HepG2 (cell line): Measurements from ENCODE around the gene ODAD4. TPM values are rescaled to one million over a fixed set of nuclear protein-coding genes. Genes with fewer than 3 reads are reported as not detected.

Source experiments
- ATAC-seq: fragments of 200-7000 bp; cut with Tn5 transposase; 3 replicates; pipeline ENCODE4 v1.9.1; 2020; ENCODE audit warnings: mild to moderate bottlenecking, moderate library complexity
- BruUV-seq: library from RNA; stranded (reverse); fragments of 400-500 nt; replicated peaks from 2 replicates; lab custom pipeline; 2021; lab: Mats Ljungman, UMichigan
- CTCF ChIA-PET: fragments of 300-600 bp; formaldehyde crosslinking; extraction: SDS; loops from one replicate; lab custom pipeline; 2021; ENCODE audit warnings: low total read pairs, inconsistent platforms, low intra/inter-chr PET ratio; lab: Yijun Ruan, JAX
- POLR2A ChIA-PET: fragments of 350-600 bp; sonication (Branson Sonifier 250); formaldehyde crosslinking; loops from one replicate; lab custom pipeline; 2020; ENCODE audit warnings: antibody characterized with exemption, inconsistent platforms; lab: Yijun Ruan, JAX
- DNase-seq: peaks from one replicate; pipeline ENCODE4 v3.0.0-alpha.2; 2015; ENCODE audit warnings: low spot score
- FAIRE-seq: peaks from 3 replicates; lab custom pipeline; 2011; peaks lifted over from hg19 to GRCh38; lab: Jason Lieb, UNC
- H2AFZ ChIP-seq: one replicate; pipeline ENCODE4 v1.6.1; 2011; ENCODE audit warnings: low read length, inconsistent platforms
- H3K27ac ChIP-seq: fragments of 300-600 bp; 3 replicates; pipeline ENCODE4 v1.8.0; 2011; ENCODE audit warnings: mixed run types, mild to moderate bottlenecking, mixed read lengths, low read length, inconsistent platforms; ENCODE audit not compliant: insufficient read depth; ENCODE audit errors: extremely low read length
- H3K27me3 ChIP-seq, 2 experiments: fragments of 200-600 bp in 1 of 2; 2 replicates in 1 of 2; 3 replicates in 1 of 2; pipeline versions ENCODE4 v1.6.0 to v1.8.0; 2011; ENCODE audit warnings: low read length in 2 of 2, mild to moderate bottlenecking in 2 of 2, moderate library complexity in 2 of 2, inconsistent platforms in 1 of 2; ENCODE audit not compliant: insufficient read depth in 2 of 2, control insufficient read depth in 1 of 2
- H3K36me3 ChIP-seq, 2 experiments: fragments of 200-600 bp in 1 of 2; replicated peaks in 1 of 2; 2 replicates in 1 of 2; 3 replicates in 1 of 2; pipeline versions ENCODE4 v1.5.1 to v1.8.0; 2011; ENCODE audit warnings: low read length in 2 of 2, inconsistent platforms in 1 of 2; ENCODE audit not compliant: insufficient read depth in 2 of 2, control insufficient read depth in 1 of 2
- H3K4me1 ChIP-seq: 2 replicates; pipeline ENCODE4 v1.5.1; 2012; ENCODE audit warnings: low read length, inconsistent platforms; ENCODE audit not compliant: insufficient read depth
- H3K4me2 ChIP-seq: 2 replicates; pipeline ENCODE4 v1.6.0; 2011; ENCODE audit warnings: low read depth, low read length, inconsistent platforms
- H3K4me3 ChIP-seq, 3 experiments: fragments of 200-600 bp in 1 of 3; sonication (generic), shearing (Covaris generic) in 1 of 3; replicated peaks in 1 of 3; 2 replicates each; pipeline ENCODE4 v1.5.1; 2011 to 2016; ENCODE audit warnings: low read length in 3 of 3, inconsistent platforms in 2 of 3, low read depth in 2 of 3, mild to moderate bottlenecking in 2 of 3, control low read depth in 1 of 3, mixed read lengths in 1 of 3; ENCODE audit not compliant: insufficient read depth in 1 of 3
- H3K79me2 ChIP-seq: one replicate; pipeline ENCODE4 v1.6.1; 2011; ENCODE audit warnings: low read length, inconsistent platforms; ENCODE audit not compliant: insufficient read depth
- H3K9ac ChIP-seq: 2 replicates; pipeline ENCODE4 v1.6.0; 2011; ENCODE audit warnings: mild to moderate bottlenecking, low read depth, low read length, inconsistent platforms; ENCODE audit not compliant: insufficient read depth
- H3K9me3 ChIP-seq: 2 replicates; pipeline ENCODE4 v1.5.1; 2012; ENCODE audit warnings: mild to moderate bottlenecking, low read length
- H4K20me1 ChIP-seq: 2 replicates; pipeline ENCODE4 v1.6.0; 2011; ENCODE audit warnings: inconsistent platforms, mild to moderate bottlenecking, low read length, moderate library complexity; ENCODE audit not compliant: insufficient read depth
- AGO2 ChIP-seq: fragments of 200-400 bp; formaldehyde crosslinking; optimal IDR thresholded peaks from 2 replicates; pipeline ENCODE3; 2017; ENCODE audit warnings: mild to moderate bottlenecking, low read depth, low read length, moderate library complexity
- ATF5 ChIP-seq: sonication (generic); formaldehyde crosslinking; IDR thresholded peaks from 2 replicates; pipeline ENCODE4 v1.4.0; 2020; ENCODE audit warnings: mild to moderate bottlenecking, low read depth, missing genetic modification reagents
- CENPT ChIP-seq: sonication (generic); formaldehyde crosslinking; IDR thresholded peaks from 2 replicates; pipeline ENCODE4 v1.8.0; 2022; ENCODE audit warnings: low read depth, mild to moderate bottlenecking, moderate library complexity, missing genetic modification reagents
- DDIT3 ChIP-seq: sonication (generic); formaldehyde crosslinking; IDR thresholded peaks from 2 replicates; pipeline ENCODE4 v1.4.0; 2020; ENCODE audit warnings: mild to moderate bottlenecking, missing genetic modification reagents
- E2F5 ChIP-seq: sonication (generic); formaldehyde crosslinking; conservative IDR thresholded peaks from 2 replicates; pipeline ENCODE4 v1.4.0; 2020; ENCODE audit warnings: missing genetic modification reagents
- ETV6 ChIP-seq: sonication (generic); formaldehyde crosslinking; conservative IDR thresholded peaks from 2 replicates; pipeline ENCODE4 v1.4.0; 2020; ENCODE audit warnings: missing genetic modification reagents
- MED8 ChIP-seq: sonication (generic); formaldehyde crosslinking; IDR thresholded peaks from 2 replicates; pipeline ENCODE4 v1.8.1; 2023; ENCODE audit warnings: mild to moderate bottlenecking, missing genetic modification reagents; ENCODE audit not compliant: insufficient replicate concordance
- NFKB2 ChIP-seq: sonication (generic); formaldehyde crosslinking; IDR thresholded peaks from 2 replicates; pipeline ENCODE4 v1.4.0; 2020; ENCODE audit warnings: missing genetic modification reagents, borderline replicate concordance
- PCBP2 ChIP-seq: fragments of 200-400 bp; formaldehyde crosslinking; optimal IDR thresholded peaks from 2 replicates; pipeline ENCODE3; 2018; ENCODE audit warnings: low read length, low read depth; ENCODE audit not compliant: poor library complexity, severe bottlenecking
- PHF20 ChIP-seq: sonication (generic); formaldehyde crosslinking; IDR thresholded peaks from 2 replicates; pipeline ENCODE4 v1.5.0; 2020; ENCODE audit warnings: mild to moderate bottlenecking, missing genetic modification reagents
- RBM39 ChIP-seq: fragments of 200-400 bp; formaldehyde crosslinking; IDR thresholded peaks from one replicate; pipeline ENCODE4 v1.6.1; 2018; ENCODE audit warnings: antibody characterized with exemption, mild to moderate bottlenecking, low read depth, low read length; ENCODE audit not compliant: poor library complexity, severe bottlenecking
- REST ChIP-seq, 2 experiments: IDR thresholded peaks; 2 replicates each; pipeline ENCODE4 v1.6.1; 2011 to 2012; ENCODE audit warnings: low read length in 2 of 2, borderline replicate concordance in 1 of 2, low read depth in 1 of 2, mild to moderate bottlenecking in 1 of 2, moderate library complexity in 1 of 2
- TSC22D2 ChIP-seq: sonication (generic); formaldehyde crosslinking; IDR thresholded peaks from 2 replicates; pipeline ENCODE4 v1.5.1; 2020; ENCODE audit warnings: missing genetic modification reagents, mild to moderate bottlenecking, borderline replicate concordance
- ZFP36L1 ChIP-seq: sonication (generic); formaldehyde crosslinking; IDR thresholded peaks from 2 replicates; pipeline ENCODE4 v1.8.0; 2022; ENCODE audit warnings: mild to moderate bottlenecking, missing genetic modification reagents, moderate library complexity
- ZFP90 ChIP-seq: sonication (generic); formaldehyde crosslinking; IDR thresholded peaks from 2 replicates; pipeline ENCODE4 v1.8.0; 2022; ENCODE audit warnings: missing genetic modification reagents, mild to moderate bottlenecking, inconsistent platforms, borderline replicate concordance
- ZNF263 ChIP-seq: sonication (generic); formaldehyde crosslinking; IDR thresholded peaks from 2 replicates; pipeline ENCODE4 v1.4.0; 2020; ENCODE audit warnings: missing genetic modification reagents
- ZNF556 ChIP-seq: sonication (generic); formaldehyde crosslinking; IDR thresholded peaks from 2 replicates; pipeline ENCODE4 v1.4.0; 2020; ENCODE audit warnings: mild to moderate bottlenecking, missing genetic modification reagents, borderline replicate concordance
- ZNF768 ChIP-seq: sonication (generic); formaldehyde crosslinking; IDR thresholded peaks from 2 replicates; pipeline ENCODE4 v1.4.0; 2020; ENCODE audit warnings: missing genetic modification reagents
- WGBS: methylation state at CpG from one replicate; pipeline ENCODE4 v1.1.6; 2017; ENCODE audit warnings: low lambda C conversion rate; 5-methylcytosine and 5-hydroxymethylcytosine counted together
- in situ Hi-C: cut with HindIII; loops from 2 replicates; pipeline ENCODE4 v1.10.0; 2017; ENCODE audit warnings: low pct_unique_long_range_greater_than_20kb; ENCODE audit not compliant: extremely low pct_ligation_motif_present
- intact Hi-C: fragments of 100-400 bp; cut with micrococcal nuclease; formaldehyde crosslinking; loops from one replicate; pipeline ENCODE4 v1.10.0; 2022; ENCODE audit not compliant: unreplicated experiment
- polyA plus RNA-seq, 8 experiments: library from polyadenylated mRNA; depleted of rRNA in 3 of 8; stranded (reverse) in 7 of 8; unstranded in 1 of 8; fragments of >200 nt; fragmentation: Illumina TruSeq in 4 of 8; extraction: Trizol in 4 of 8; gene quantifications; 2 replicates each; pipeline versions ENCODE4 v1.2.1 to v1.2.3, GENCODE V29; 2011 to 2016; ENCODE audit warnings: low read depth in 4 of 8, missing spikeins in 1 of 8, mixed read lengths in 1 of 8; ENCODE audit not compliant: insufficient read depth in 1 of 8
- total RNA-seq, 5 experiments: library from RNA; depleted of rRNA; stranded (reverse); fragments of >200 nt; fragmentation: Illumina TruSeq; extraction: Trizol; gene quantifications; 2 replicates each; pipeline ENCODE4 v1.2.3, GENCODE V29; 2016; ENCODE audit warnings: low read depth in 1 of 5

Gene ODAD4
- total and polyA plus RNA-seq, 2 of the 13 experiments (the other 11 are each of a cell fraction or from before 2014, with no cell fraction given), result 0.48 to 0.53 TPM

- FAIRE-seq (no peak), ATAC-seq (no peak), DNase-seq (no peak)
- Histone ChIP-seq H3K79me2 (peaks cover 38% of the 10 kb centered on the region), H3K27ac (no peak overlapping the region), H3K4me3 (no peak overlapping the region), H3K4me2 (no peak overlapping the region), H2AFZ (no peak overlapping the region), H3K9ac (no peak overlapping the region), H4K20me1 (peaks cover 12% of the 10 kb centered on the region; the same call in 1 of the 2 replicates), H3K36me3 (peaks cover 41 to 76% of the 10 kb centered on the region in 2 experiments), H3K27me3 (no peaks in the 10 kb centered on the region), H3K4me1 (peaks cover 44% of the 10 kb centered on the region), H3K9me3 (no peaks in the 10 kb centered on the region)
- intact Hi-C loops (no loop called here), in situ Hi-C loops (no loop called here)
- BruUV-seq, result no TSS peak
- CTCF ChIA-PET, result no interaction called here
- WGBS, result 90% methylated on average over 16 of the region's 18 CpGs
- POLR2A ChIA-PET, result interaction anchor here (1.1 to 3.0 kb wide), 5 partner anchors 18 to 55 kb away, joined by 3 to 14 read pairs (median 4); partner anchors contain the start of gene DNAJC7
- no peak for TF ChIP-seq PCBP2
- no peak for TF ChIP-seq ATF5 (CRISPR knock-in tag)
- TF ChIP-seq DDIT3 (CRISPR knock-in tag), result no peak
- TF ChIP-seq ETV6, result no peak
- TF ChIP-seq NFKB2 (CRISPR knock-in tag), result 0 out of 2 replicates have a peak, but pooled peaks have one; percentile 27
- TF ChIP-seq ZNF556 (CRISPR knock-in tag), result no peak
- TF ChIP-seq E2F5 (CRISPR knock-in tag), result no peak
- TF ChIP-seq AGO2, result peak; percentile 75
- no peak for TF ChIP-seq CENPT (CRISPR knock-in tag)
- no peak for TF ChIP-seq ZNF263
- TF ChIP-seq REST (IDR thresholded peaks at IDR 0.05; ENCODE audit: borderline replicate concordance in 1 of 2, low read depth in 1 of 2, low read length in 2 of 2), result no peak
- TF ChIP-seq ZNF768 (CRISPR knock-in tag), result peak; percentile 51; the same call in 1 of the 2 replicates
- TF ChIP-seq ZFP36L1, result no peak
- no peak for TF ChIP-seq RBM39
- TF ChIP-seq PHF20 (CRISPR knock-in tag), result no peak
- no peak for TF ChIP-seq MED8 (CRISPR knock-in tag)
- TF ChIP-seq ZFP90 (CRISPR knock-in tag), result no peak
- no peak for TF ChIP-seq TSC22D2 (CRISPR knock-in tag)
These were observed 41.5 kb downstream of the ODAD4 start for GRCh38 chr17:41971721-41972523.
